BJ (cell line): Measurements from ENCODE around the gene SEC14L3. TPM values are rescaled to one million over a fixed set of nuclear protein-coding genes. Genes with fewer than 3 reads are reported as not detected.

ENCODE experiments used
- CTCF ChIA-PET: fragments of 350-600 bp; formaldehyde crosslinking; extraction: SDS; loops from one replicate; lab custom pipeline; 2021; ENCODE audit warnings: antibody characterized with exemption, inconsistent platforms; lab: Yijun Ruan, JAX
- POLR2A ChIA-PET: fragments of 300-600 bp; sonication (Branson Sonifier 250); formaldehyde crosslinking; extraction: SDS; loops from one replicate; lab custom pipeline; 2021; ENCODE audit warnings: antibody characterized with exemption; lab: Charles Lee
- DNase-seq: peaks from one replicate; pipeline ENCODE4 v3.0.0-alpha.2; 2011; ENCODE audit warnings: low read depth
- H3K27me3 ChIP-seq: 2 replicates; pipeline ENCODE4 v1.6.0; 2011; ENCODE audit warnings: low read length; ENCODE audit not compliant: control insufficient read depth, insufficient read depth
- H3K36me3 ChIP-seq: 2 replicates; pipeline ENCODE4 v1.5.1; 2011; ENCODE audit warnings: low read length; ENCODE audit not compliant: control insufficient read depth, insufficient read depth
- H3K4me3 ChIP-seq: 2 replicates; pipeline ENCODE4 v1.5.1; 2011; ENCODE audit warnings: low read depth, mild to moderate bottlenecking, control low read depth, low read length
- polyA plus RNA-seq: library from polyadenylated mRNA; depleted of rRNA; stranded (reverse); fragments of >200 nt; gene quantifications from 2 replicates; pipeline ENCODE4 v1.2.3, GENCODE V29; 2011
- TF ChIP-seq, protein P1 (sequence below): IDR thresholded peaks from 2 replicates; pipeline ENCODE4 v1.5.1; 2011; ENCODE audit warnings: low read depth, mild to moderate bottlenecking, control low read depth, inconsistent platforms, low read length, moderate library complexity; ENCODE audit not compliant: insufficient read depth

The SEC14L3 gene
- polyA plus RNA-seq, 1 experiment, result not detected

DNA sequence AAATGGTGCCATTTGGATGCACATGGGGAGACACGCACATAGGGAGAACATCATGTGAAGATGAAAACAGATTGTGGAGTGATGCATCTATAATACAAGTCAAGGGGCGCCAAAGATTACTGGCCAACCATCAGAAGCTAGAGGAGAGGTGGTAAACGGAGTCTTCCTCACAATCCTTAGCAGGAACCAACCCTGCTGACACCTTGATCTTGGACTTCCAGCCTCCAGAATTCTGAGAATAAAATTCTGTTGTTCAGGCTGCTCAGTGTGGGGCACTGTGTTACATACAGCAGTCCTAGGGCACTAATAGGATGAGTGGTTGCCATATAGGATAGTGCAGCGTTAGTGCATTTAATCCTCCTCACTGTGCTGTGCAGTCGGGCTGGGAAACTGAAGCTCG is 41.6 kb upstream of the SEC14L3 start:
- ChIA-PET CTCF (interaction anchor here (0.5 to 1.1 kb wide), 2 partner anchors 10 to 715 kb away, joined by 3 to 4 read pairs; no protein-coding TSS in a partner anchor), POLR2A (no interaction called here)
- no peak overlapping the region for H3K4me3 ChIP-seq
- peaks cover 1% of the 10 kb centered on the region; the same call in 1 of the 2 replicates for H3K27me3 ChIP-seq
- TF ChIP-seq, protein P1, sequence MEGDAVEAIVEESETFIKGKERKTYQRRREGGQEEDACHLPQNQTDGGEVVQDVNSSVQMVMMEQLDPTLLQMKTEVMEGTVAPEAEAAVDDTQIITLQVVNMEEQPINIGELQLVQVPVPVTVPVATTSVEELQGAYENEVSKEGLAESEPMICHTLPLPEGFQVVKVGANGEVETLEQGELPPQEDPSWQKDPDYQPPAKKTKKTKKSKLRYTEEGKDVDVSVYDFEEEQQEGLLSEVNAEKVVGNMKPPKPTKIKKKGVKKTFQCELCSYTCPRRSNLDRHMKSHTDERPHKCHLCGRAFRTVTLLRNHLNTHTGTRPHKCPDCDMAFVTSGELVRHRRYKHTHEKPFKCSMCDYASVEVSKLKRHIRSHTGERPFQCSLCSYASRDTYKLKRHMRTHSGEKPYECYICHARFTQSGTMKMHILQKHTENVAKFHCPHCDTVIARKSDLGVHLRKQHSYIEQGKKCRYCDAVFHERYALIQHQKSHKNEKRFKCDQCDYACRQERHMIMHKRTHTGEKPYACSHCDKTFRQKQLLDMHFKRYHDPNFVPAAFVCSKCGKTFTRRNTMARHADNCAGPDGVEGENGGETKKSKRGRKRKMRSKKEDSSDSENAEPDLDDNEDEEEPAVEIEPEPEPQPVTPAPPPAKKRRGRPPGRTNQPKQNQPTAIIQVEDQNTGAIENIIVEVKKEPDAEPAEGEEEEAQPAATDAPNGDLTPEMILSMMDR, result no peak
- no peaks in the 10 kb centered on the region for H3K36me3 ChIP-seq
- DNase-seq, result no peak

DNA sequence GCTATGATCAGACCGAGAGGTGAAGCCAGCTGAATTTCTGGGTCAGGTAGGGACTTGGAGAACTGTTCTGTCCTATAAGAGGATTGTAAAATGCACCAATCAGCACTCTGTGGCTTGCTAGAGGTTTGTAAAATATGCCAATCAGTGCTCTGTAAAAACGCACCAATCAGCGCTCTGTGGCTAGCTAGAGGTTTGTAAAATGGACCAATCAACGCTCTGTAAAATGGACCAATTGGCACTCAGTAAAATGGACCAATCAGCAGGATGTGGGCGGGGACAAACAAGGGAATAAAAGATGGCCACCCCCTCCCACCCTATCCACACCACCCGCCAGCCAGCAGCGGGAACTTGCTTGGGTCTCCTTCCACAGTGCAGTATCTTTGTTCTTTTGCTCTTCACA is 40.1 kb upstream of the SEC14L3 start:
- peaks cover 2% of the 10 kb centered on the region; the same call in 1 of the 2 replicates for H3K27me3 ChIP-seq
- DNase-seq, result no peak
- no peaks in the 10 kb centered on the region for H3K36me3 ChIP-seq
- TF ChIP-seq, protein P1, result no peak
- ChIA-PET CTCF (interaction anchor here (1.0 kb wide), 1 partner anchor 26 kb away, joined by 4 read pairs; no protein-coding TSS in a partner anchor), POLR2A (no interaction called here)
- no peak overlapping the region for H3K4me3 ChIP-seq

DNA sequence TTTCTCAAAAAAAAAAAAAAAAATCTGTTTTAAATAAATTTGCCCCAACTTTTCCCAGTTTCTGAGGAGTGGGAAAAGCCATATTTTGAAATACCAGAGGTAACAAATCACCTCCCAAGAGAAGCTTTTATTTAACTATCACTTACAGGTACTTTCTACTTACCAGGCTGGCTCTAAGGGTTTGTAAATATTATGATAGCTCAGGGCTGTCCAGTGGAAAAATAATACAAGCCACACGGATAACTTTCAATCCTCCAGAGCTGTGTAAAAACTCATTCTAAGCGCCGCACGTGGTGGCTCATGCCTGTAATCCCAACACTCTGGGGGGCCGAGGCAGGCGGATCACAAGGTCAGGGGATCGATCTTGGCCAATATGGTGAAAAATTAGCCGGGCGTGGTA is 39.3 kb upstream of the SEC14L3 start:
- TF ChIP-seq, protein P1, result no peak
- no peak for DNase-seq
- CTCF ChIA-PET, result interaction anchor here (0.6 to 1.0 kb wide), 3 partner anchors 14 to 455 kb away, joined by 3 to 4 read pairs (median 3); no protein-coding TSS in a partner anchor

DNA sequence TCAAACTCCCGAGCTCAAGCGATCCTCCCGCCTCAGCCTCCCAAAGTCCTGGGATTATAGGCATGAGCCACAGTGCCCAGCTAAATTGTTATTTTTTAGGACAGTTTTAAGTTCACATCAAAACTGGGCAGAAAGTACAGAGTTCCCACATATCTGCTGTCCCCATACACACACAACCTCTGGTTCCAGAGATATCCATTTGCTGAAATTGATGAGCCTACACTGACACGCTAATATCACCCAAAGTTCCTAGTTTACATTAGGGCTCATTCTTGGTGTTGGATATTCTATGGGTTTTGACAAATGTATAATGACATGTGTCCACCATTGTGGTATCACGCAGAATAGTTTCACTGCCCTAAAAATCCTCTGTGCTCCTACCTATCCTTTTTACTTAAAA is 36.4 kb upstream of the SEC14L3 start:
- TF ChIP-seq, protein P1, result no peak
- POLR2A ChIA-PET, result no interaction called here
- Histone ChIP-seq H3K27me3 (peaks cover 8% of the 10 kb centered on the region), H3K36me3 (no peaks in the 10 kb centered on the region), H3K4me3 (no peak overlapping the region)
- DNase-seq, result no peak
- CTCF ChIA-PET, result interaction anchor here (1.0 to 1.4 kb wide), 2 partner anchors 12 to 24 kb away, joined by 3 to 6 read pairs; no protein-coding TSS in a partner anchor

More for the DNA sequence above, 39.3 kb upstream of the SEC14L3 start:
- Histone ChIP-seq H3K36me3 (no peaks in the 10 kb centered on the region), H3K27me3 (peaks cover 2% of the 10 kb centered on the region), H3K4me3 (no peak overlapping the region)
- POLR2A ChIA-PET, result no interaction called here

DNA sequence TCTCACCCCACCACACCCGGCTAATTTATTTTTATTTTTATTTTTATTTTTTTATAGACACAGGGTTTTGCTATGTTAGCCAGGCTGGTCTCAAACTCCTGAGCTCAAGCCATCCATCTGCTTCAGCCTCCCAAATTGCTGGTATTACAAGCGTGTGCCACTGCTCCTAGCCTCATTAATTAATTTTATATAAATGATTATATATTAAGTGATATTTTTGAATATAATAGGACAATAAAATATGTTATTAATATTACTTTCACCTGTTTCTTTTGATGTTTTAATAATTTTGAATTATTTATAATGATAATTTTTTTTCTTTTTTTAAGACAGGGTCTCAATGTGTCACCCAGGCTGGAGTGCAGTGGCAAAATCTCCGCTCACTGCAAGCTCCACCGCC is 35.9 kb upstream of the SEC14L3 start:
- TF ChIP-seq, protein P1, result no peak
- no peak overlapping the region for H3K4me3 ChIP-seq
- ChIA-PET POLR2A (no interaction called here), CTCF (interaction anchor here (1.0 to 1.4 kb wide), 2 partner anchors 12 to 23 kb away, joined by 3 to 6 read pairs; no protein-coding TSS in a partner anchor)
- H3K36me3 ChIP-seq, result no peaks in the 10 kb centered on the region
- no peak for DNase-seq
- peaks cover 10% of the 10 kb centered on the region for H3K27me3 ChIP-seq
